Trophoblast cell (in vitro differentiated cells and primary cell): ENCODE results near the gene ALOX15B.

Experiments used
- DNase-seq, 2 donors: peaks; one replicate each; pipeline ENCODE4 v3.0.0-alpha.2; 2016
- H2AFZ ChIP-seq: 2 replicates; pipeline ENCODE4 v1.6.1; 2013; ENCODE audit warnings: low read length, moderate library complexity, mild to moderate bottlenecking; ENCODE audit not compliant: insufficient read depth, poor library complexity
- H2AK5ac ChIP-seq: 2 replicates; pipeline ENCODE4 v1.6.1; 2013; ENCODE audit warnings: mild to moderate bottlenecking, low read length
- H2BK120ac ChIP-seq: 2 replicates; pipeline ENCODE4 v1.6.1; 2013; ENCODE audit warnings: low read length, mild to moderate bottlenecking, moderate library complexity; ENCODE audit not compliant: insufficient read depth, poor library complexity
- H2BK12ac ChIP-seq: 2 replicates; pipeline ENCODE4 v1.6.1; 2013; ENCODE audit warnings: mild to moderate bottlenecking, low read length, moderate library complexity
- H2BK5ac ChIP-seq: 2 replicates; pipeline ENCODE4 v1.6.1; 2013; ENCODE audit warnings: low read length, low read depth, moderate library complexity, mild to moderate bottlenecking; ENCODE audit not compliant: poor library complexity
- H3K14ac ChIP-seq: 2 replicates; pipeline ENCODE4 v1.6.1; 2013; ENCODE audit warnings: mild to moderate bottlenecking, low read length
- H3K18ac ChIP-seq: 2 replicates; pipeline ENCODE4 v1.6.1; 2013; ENCODE audit warnings: mild to moderate bottlenecking, low read length
- H3K23ac ChIP-seq: 2 replicates; pipeline ENCODE4 v1.6.1; 2013; ENCODE audit warnings: low read length
- H3K27ac ChIP-seq: 2 replicates; pipeline ENCODE4 v1.5.1; 2013; ENCODE audit warnings: low read depth, mild to moderate bottlenecking, inconsistent platforms, low read length, moderate library complexity
- H3K27me3 ChIP-seq: 2 replicates; pipeline ENCODE4 v1.6.1; 2013; ENCODE audit warnings: inconsistent platforms, mild to moderate bottlenecking, low read length, moderate library complexity; ENCODE audit not compliant: insufficient read depth
- H3K36me3 ChIP-seq, 2 experiments: 1 replicate in 1 of 2; 2 replicates in 1 of 2; pipeline ENCODE4 v1.6.1; 2013; ENCODE audit warnings: low read length in 2 of 2, mild to moderate bottlenecking in 2 of 2, moderate library complexity in 1 of 2; ENCODE audit not compliant: insufficient read depth in 2 of 2, control insufficient read depth in 1 of 2
- H3K4ac ChIP-seq: 2 replicates; pipeline ENCODE4 v1.6.1; 2013; ENCODE audit warnings: low read depth, mild to moderate bottlenecking, low read length, moderate library complexity
- H3K4me1 ChIP-seq, 2 experiments: 1 replicate in 1 of 2; 2 replicates in 1 of 2; pipeline ENCODE4 v1.6.1; 2013; ENCODE audit warnings: low read length in 2 of 2, mild to moderate bottlenecking in 2 of 2, moderate library complexity in 1 of 2; ENCODE audit not compliant: insufficient read depth in 2 of 2, control insufficient read depth in 1 of 2
- H3K4me2 ChIP-seq: 2 replicates; pipeline ENCODE4 v1.6.1; 2013; ENCODE audit warnings: inconsistent platforms, mild to moderate bottlenecking, low read length, moderate library complexity
- H3K4me3 ChIP-seq: 2 replicates; pipeline ENCODE4 v1.5.1; 2013; ENCODE audit warnings: mild to moderate bottlenecking, low read depth, low read length, inconsistent platforms
- H3K79me1 ChIP-seq: one replicate; pipeline ENCODE4 v1.6.1; 2013; ENCODE audit warnings: low read length
- H3K79me2 ChIP-seq: 2 replicates; pipeline ENCODE4 v1.6.1; 2013; ENCODE audit warnings: low read length, mild to moderate bottlenecking; ENCODE audit not compliant: control insufficient read depth, insufficient read depth, poor library complexity
- H3K9ac ChIP-seq: 2 replicates; pipeline ENCODE4 v1.6.1; 2013; ENCODE audit warnings: mild to moderate bottlenecking, low read length
- H3K9me3 ChIP-seq: 2 replicates; pipeline ENCODE4 v1.6.1; 2013; ENCODE audit warnings: low read depth, mild to moderate bottlenecking, control low read depth, inconsistent platforms, low read length; ENCODE audit not compliant: insufficient read depth
- H4K12ac ChIP-seq: 2 replicates; pipeline ENCODE4 v1.6.1; 2013; ENCODE audit warnings: low read depth, mild to moderate bottlenecking, low read length, moderate library complexity
- H4K8ac ChIP-seq: 2 replicates; pipeline ENCODE4 v1.6.1; 2013; ENCODE audit warnings: low read depth, mild to moderate bottlenecking, low read length, moderate library complexity
- H4K91ac ChIP-seq: one replicate; pipeline ENCODE4 v1.6.1; 2013; ENCODE audit warnings: low read depth, mild to moderate bottlenecking, low read length, moderate library complexity
- WGBS: extraction: QIAGEN DNeasy Blood & Tissue Kit; methylation state at CpG from one replicate; pipeline ENCODE4 v1.1.7; 2013; ENCODE audit warnings: missing lambda C conversion rate; ENCODE audit not compliant: insufficient read length, insufficient coverage; ENCODE audit errors: extremely low coverage; 5-methylcytosine and 5-hydroxymethylcytosine counted together

The ALOX15B gene

GRCh38 chr17:8005967-8006730 is 32.7 kb upstream of the ALOX15B start:
- Histone ChIP-seq H3K27me3 (peaks cover 27% of the 10 kb centered on the region), H4K8ac (no peak overlapping the region), H2BK12ac (no peak overlapping the region), H3K36me3 (no peaks in the 10 kb centered on the region), H3K9ac (no peak overlapping the region), H2BK5ac (no peak overlapping the region), H3K9me3 (peaks cover 14% of the 10 kb centered on the region), H3K4ac (no peak overlapping the region), H3K14ac (no peak overlapping the region), H3K23ac (no peak overlapping the region), H4K91ac (no peak overlapping the region), H2AK5ac (no peak overlapping the region), H3K27ac (no peak overlapping the region), H2AFZ (no peak overlapping the region), H2BK120ac (no peak overlapping the region), H3K79me2 (no peaks in the 10 kb centered on the region), H3K4me3 (no peak overlapping the region), H3K4me1 (peaks cover 0 to 4% of the 10 kb centered on the region in 2 experiments), H3K18ac (no peak overlapping the region), H3K4me2 (no peak overlapping the region), H4K12ac (no peak overlapping the region), H3K79me1 (no peaks in the 10 kb centered on the region)
- no peak for DNase-seq
- no CpG with 5 or more reads among the region's 30 CpGs for whole genome bisulfite sequencing

DNA sequence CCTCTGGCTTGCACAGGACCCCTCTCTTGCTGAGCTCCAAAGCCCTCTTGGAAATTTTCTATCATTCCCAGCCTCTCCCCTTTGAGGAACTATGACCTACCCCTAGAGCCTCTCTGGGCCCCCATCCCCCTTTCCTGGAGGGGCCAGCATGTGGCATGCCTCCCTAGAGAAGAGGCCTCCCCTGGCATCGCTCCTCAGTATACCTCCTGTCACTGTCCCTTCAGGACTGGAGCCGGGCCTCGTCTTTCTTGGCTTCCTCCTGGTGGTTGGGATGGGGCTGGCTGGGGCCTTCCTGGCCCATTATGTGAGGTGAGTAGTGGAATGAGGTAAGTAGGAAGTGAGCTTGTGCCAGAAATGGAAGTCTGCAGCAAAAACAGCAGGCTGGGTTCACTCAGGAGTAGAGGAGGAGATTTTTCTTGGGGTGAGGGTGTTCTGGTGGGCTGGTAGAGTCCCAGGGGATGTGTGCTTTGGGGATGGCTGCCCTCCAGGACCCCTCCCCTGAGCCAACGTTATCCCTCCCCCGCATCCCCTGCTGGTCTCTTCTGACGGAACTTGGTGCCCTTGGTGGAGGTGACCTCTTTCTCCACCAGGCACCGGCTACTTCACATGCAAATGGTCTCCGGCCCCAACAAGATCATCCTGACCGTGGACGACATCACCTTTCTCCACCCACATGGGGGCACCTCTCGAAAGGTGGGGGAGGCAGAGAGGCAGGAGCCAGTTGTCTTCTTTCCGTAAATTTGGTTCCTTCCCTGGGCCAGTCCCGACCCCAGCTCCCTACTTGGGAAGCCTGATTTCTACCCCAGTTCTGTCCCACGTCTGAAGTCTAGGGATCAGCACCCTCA is 31.8 kb upstream of the ALOX15B start:
- H3K9ac ChIP-seq, result no peak overlapping the region
- H3K4ac ChIP-seq, result no peak overlapping the region
- H3K4me1 ChIP-seq, result peaks cover 0 to 4% of the 10 kb centered on the region in 2 experiments
- no peak for DNase-seq
- H2AFZ ChIP-seq, result no peak overlapping the region
- no peak overlapping the region for H4K91ac ChIP-seq
- H3K27me3 ChIP-seq, result peaks cover 24% of the 10 kb centered on the region
- no peaks in the 10 kb centered on the region for H3K79me1 ChIP-seq
- peaks cover 14% of the 10 kb centered on the region for H3K9me3 ChIP-seq
- H3K18ac ChIP-seq, result no peak overlapping the region
- no CpG with 5 or more reads among the region's 14 CpGs for WGBS
- H3K79me2 ChIP-seq, result no peaks in the 10 kb centered on the region
- H3K27ac ChIP-seq, result no peak overlapping the region
- H3K14ac ChIP-seq, result no peak overlapping the region
- no peak overlapping the region for H4K12ac ChIP-seq
- no peak overlapping the region for H2AK5ac ChIP-seq
- H2BK12ac ChIP-seq, result no peak overlapping the region
- no peak overlapping the region for H2BK5ac ChIP-seq
- no peak overlapping the region for H3K4me3 ChIP-seq
- no peaks in the 10 kb centered on the region for H3K36me3 ChIP-seq
- H2BK120ac ChIP-seq, result no peak overlapping the region
- H4K8ac ChIP-seq, result no peak overlapping the region
- H3K4me2 ChIP-seq, result no peak overlapping the region
- H3K23ac ChIP-seq, result no peak overlapping the region

DNA sequence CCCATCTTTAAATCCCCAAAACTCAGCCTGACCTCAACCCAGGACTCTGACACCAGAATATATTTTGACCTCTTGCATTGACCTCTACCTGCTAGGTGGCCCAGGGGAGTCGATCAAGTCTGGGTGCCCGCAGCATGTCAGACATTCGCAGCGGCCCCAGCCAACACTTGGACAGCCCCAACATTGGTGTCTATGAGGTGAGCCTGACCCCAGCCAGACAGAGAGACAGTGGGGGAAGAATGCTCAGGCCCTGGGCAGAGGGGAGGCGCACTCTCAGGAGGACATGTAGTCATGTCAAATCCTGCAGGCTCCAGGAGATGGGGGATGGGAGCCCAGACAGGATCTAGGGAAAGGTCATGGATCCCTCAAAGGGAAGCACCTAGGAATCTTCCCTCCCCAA is 31.0 kb upstream of the ALOX15B start:
- no peak for DNase-seq
- H3K14ac ChIP-seq, result no peak overlapping the region
- WGBS, result no CpG with 5 or more reads among the region's 5 CpGs

GRCh38 chr17:8012045-8012580 is 26.7 kb upstream of the ALOX15B start:
- Histone ChIP-seq H3K23ac (no peak overlapping the region), H3K79me1 (no peaks in the 10 kb centered on the region), H4K8ac (no peak overlapping the region), H3K27ac (no peak overlapping the region), H3K27me3 (peaks cover 8% of the 10 kb centered on the region), H3K36me3 (no peaks in the 10 kb centered on the region), H3K79me2 (no peaks in the 10 kb centered on the region), H3K4ac (no peak overlapping the region), H2BK120ac (no peak overlapping the region), H2BK5ac (no peak overlapping the region), H3K4me1 (peaks cover 4 to 12% of the 10 kb centered on the region in 2 experiments), H3K18ac (no peak overlapping the region), H3K4me2 (no peak overlapping the region), H2AK5ac (no peak overlapping the region), H3K4me3 (no peak overlapping the region), H3K9ac (no peak overlapping the region), H2AFZ (no peak overlapping the region), H4K12ac (no peak overlapping the region), H3K14ac (no peak overlapping the region), H2BK12ac (no peak overlapping the region), H3K9me3 (peaks cover 2% of the 10 kb centered on the region), H4K91ac (no peak overlapping the region)
- WGBS, result no CpG with 5 or more reads among the region's 15 CpGs
- no peak for DNase-seq

More for the DNA sequence above, 31.0 kb upstream of the ALOX15B start:
- Histone ChIP-seq H3K18ac (no peak overlapping the region), H2BK12ac (no peak overlapping the region), H3K4me2 (no peak overlapping the region), H3K36me3 (no peaks in the 10 kb centered on the region), H2BK120ac (no peak overlapping the region), H2AK5ac (no peak overlapping the region), H2BK5ac (no peak overlapping the region), H2AFZ (no peak overlapping the region), H3K79me2 (no peaks in the 10 kb centered on the region), H4K12ac (no peak overlapping the region), H3K27ac (no peak overlapping the region), H3K9me3 (peaks cover 11% of the 10 kb centered on the region), H4K91ac (no peak overlapping the region), H3K79me1 (no peaks in the 10 kb centered on the region), H3K23ac (no peak overlapping the region), H3K4me1 (peaks cover 0 to 4% of the 10 kb centered on the region in 2 experiments), H4K8ac (no peak overlapping the region), H3K9ac (no peak overlapping the region), H3K27me3 (peaks cover 16% of the 10 kb centered on the region), H3K4me3 (no peak overlapping the region), H3K4ac (no peak overlapping the region)
